Measurements from ENCODE around the gene UST. TPM values are rescaled to one million over a fixed set of nuclear protein-coding genes. Genes with fewer than 3 reads are reported as not detected.
"Not testable (repeated sequence)": the region's sequence is repeated elsewhere in the genome, so short reads cannot be mapped to it uniquely, and the experiment has no call there.

Gene UST
- total and polyA plus RNA-seq, 7 donors = 0.79 to 2.6 (median 2.0) TPM

DNA sequence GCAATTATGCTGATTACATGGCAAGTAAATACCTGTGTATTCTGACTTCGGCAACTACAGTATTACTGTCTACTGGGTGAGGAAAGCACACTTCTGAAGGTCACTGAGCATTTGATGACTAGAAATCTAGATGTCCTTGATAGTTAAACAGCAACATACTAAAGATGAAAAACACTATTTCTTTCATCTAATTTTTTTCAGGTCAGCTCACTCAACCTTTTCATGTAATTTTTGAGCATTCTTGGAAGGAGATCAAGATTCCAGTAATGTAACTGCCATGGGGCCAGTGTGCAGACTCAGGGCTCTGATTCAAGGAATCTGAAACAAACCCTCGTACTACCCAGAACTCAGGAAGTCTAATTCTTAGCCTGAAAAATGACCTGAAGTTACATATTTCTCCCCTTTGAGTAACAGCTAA lies 348.1 kb downstream of the UST start:
- H3K27ac ChIP-seq = no peak overlapping the region
- ATAC-seq (no peak), DNase-seq (no peak)
- WGBS, 3 donors = 51 to 55% (median 55%) methylated on average over 2 of the region's 2 CpGs
- no peaks in the 10 kb centered on the region for H3K4me1 ChIP-seq
- TF ChIP-seq, protein P1, sequence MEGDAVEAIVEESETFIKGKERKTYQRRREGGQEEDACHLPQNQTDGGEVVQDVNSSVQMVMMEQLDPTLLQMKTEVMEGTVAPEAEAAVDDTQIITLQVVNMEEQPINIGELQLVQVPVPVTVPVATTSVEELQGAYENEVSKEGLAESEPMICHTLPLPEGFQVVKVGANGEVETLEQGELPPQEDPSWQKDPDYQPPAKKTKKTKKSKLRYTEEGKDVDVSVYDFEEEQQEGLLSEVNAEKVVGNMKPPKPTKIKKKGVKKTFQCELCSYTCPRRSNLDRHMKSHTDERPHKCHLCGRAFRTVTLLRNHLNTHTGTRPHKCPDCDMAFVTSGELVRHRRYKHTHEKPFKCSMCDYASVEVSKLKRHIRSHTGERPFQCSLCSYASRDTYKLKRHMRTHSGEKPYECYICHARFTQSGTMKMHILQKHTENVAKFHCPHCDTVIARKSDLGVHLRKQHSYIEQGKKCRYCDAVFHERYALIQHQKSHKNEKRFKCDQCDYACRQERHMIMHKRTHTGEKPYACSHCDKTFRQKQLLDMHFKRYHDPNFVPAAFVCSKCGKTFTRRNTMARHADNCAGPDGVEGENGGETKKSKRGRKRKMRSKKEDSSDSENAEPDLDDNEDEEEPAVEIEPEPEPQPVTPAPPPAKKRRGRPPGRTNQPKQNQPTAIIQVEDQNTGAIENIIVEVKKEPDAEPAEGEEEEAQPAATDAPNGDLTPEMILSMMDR (IDR thresholded peaks at IDR 0.05) = no peak
- peaks cover 0 to 2% (median 0%) of the 10 kb centered on the region in 3 donors for H3K27me3 ChIP-seq (ENCODE audit: insufficient read depth in 3 of 3, low read length in 2 of 3)
- peaks cover 20% of the 10 kb centered on the region for H3K9me3 ChIP-seq
- intact Hi-C loops (cut with DNase I) = no loop called here
- H3K4me3 ChIP-seq = no peak overlapping the region
- H3K36me3 ChIP-seq (ENCODE audit: insufficient read depth in 1 of 2, low read depth in 1 of 2) = no peaks in the 10 kb centered on the region

DNA sequence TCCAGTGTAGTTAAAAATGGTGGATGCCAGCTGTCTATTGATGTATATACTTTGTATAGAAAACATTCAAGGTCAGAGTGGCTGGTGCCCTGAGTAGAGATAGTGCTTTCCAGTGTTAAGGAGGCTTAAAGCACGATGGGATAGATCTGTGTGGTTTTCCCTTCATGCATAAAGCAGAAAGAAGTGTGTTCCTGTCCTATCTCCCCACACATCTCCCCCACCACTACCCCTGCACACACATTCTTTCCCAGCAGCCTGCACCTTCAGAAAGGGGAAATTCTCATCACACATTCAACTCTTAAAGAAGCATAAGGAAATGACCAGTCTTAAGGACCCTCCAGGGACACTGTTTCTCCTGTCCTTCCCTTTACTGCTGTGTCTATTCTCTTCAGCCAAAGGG lies 349.0 kb downstream of the UST start:
- 60 to 68% (median 64%) methylated on average over 1 of the region's 1 CpG for whole genome bisulfite sequencing, 3 donors
- TF ChIP-seq, protein P1 (IDR thresholded peaks at IDR 0.05) = no peak
- Histone ChIP-seq H3K9me3 (peaks cover 20% of the 10 kb centered on the region), H3K4me3 (no peak overlapping the region), H3K27me3 (ENCODE audit: insufficient read depth in 3 of 3, low read length in 2 of 3) (peaks cover 0 to 2% (median 0%) of the 10 kb centered on the region in 3 donors), H3K4me1 (no peaks in the 10 kb centered on the region), H3K36me3 (ENCODE audit: insufficient read depth in 1 of 2, low read depth in 1 of 2) (no peaks in the 10 kb centered on the region), H3K27ac (no peak overlapping the region)
- no peak for ATAC-seq
- intact Hi-C loops (cut with DNase I) = no loop called here
- no peak for DNase-seq

DNA sequence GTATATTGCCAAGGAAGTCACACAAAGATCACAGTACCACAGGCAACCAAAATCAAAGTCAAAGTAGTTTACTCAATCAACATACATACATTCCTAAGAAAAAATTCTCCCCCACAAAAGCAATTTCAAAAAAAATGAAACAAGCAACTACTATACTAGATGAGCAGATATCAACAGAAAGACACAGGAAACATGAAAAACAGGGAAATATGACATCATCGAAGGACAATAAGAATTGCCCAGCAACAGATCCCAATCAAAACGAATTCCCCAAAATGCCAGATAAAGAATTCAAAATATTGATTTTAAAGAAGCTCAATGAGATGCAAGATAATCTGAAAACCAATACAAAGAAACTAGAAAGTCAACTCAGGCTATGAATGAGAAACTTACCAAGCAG lies 351.0 kb downstream of the UST start:
- DNase-seq (no peak), ATAC-seq (no peak)
- Histone ChIP-seq H3K4me3 (no peak overlapping the region), H3K36me3 (ENCODE audit: insufficient read depth in 1 of 2, low read depth in 1 of 2) (no peaks in the 10 kb centered on the region), H3K27me3 (ENCODE audit: insufficient read depth in 3 of 3, low read length in 2 of 3) (peaks cover 0 to 2% (median 0%) of the 10 kb centered on the region in 3 donors), H3K4me1 (no peaks in the 10 kb centered on the region), H3K9me3 (peaks cover 20% of the 10 kb centered on the region), H3K27ac (no peak overlapping the region)
- intact Hi-C loops (cut with DNase I) = no loop called here
- TF ChIP-seq, protein P1 (IDR thresholded peaks at IDR 0.05) = no peak
- 91 to 95% (median 95%) methylated on average over 2 of the region's 2 CpGs for WGBS, 3 donors

DNA sequence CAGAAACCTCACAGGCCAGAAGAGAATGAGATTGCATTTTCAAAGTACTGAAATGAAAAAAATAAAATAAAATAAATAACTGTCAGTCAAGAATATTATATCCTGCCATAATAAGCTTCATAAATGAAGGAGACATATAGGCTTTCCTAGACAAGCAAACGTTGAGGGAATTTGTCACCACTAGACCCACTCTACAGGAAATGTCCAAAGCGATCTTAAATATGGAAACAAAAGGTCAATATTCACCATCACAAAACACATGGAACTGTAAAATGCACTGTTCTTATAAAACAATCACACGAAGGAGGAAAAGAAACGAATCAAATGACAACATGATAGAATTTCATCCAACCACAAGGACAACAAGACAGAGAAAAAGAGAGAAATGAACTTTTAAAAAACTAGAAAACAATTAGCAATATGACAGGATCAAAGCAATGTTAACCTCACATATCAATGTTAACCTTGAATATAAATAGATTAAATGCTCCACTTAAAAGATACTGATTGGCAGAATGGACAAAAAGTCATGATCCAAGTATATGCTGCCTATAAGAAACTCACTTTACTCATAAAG lies 352.0 kb downstream of the UST start:
- WGBS, 3 donors = 85 to 92% (median 91%) methylated on average over 4 of the region's 4 CpGs
- H3K4me1 ChIP-seq = no peaks in the 10 kb centered on the region
- H3K4me3 ChIP-seq = no peak overlapping the region
- peaks cover 0 to 2% (median 0%) of the 10 kb centered on the region in 3 donors for H3K27me3 ChIP-seq (ENCODE audit: insufficient read depth in 3 of 3, low read length in 2 of 3)
- intact Hi-C loops (cut with DNase I) = no loop called here
- H3K36me3 ChIP-seq (ENCODE audit: insufficient read depth in 1 of 2, low read depth in 1 of 2) = no peaks in the 10 kb centered on the region
- TF ChIP-seq, protein P1 (IDR thresholded peaks at IDR 0.05) = no peak
- DNase-seq (no peak), ATAC-seq (no peak)
- H3K27ac ChIP-seq = no peak overlapping the region
- peaks cover 20% of the 10 kb centered on the region for H3K9me3 ChIP-seq

DNA sequence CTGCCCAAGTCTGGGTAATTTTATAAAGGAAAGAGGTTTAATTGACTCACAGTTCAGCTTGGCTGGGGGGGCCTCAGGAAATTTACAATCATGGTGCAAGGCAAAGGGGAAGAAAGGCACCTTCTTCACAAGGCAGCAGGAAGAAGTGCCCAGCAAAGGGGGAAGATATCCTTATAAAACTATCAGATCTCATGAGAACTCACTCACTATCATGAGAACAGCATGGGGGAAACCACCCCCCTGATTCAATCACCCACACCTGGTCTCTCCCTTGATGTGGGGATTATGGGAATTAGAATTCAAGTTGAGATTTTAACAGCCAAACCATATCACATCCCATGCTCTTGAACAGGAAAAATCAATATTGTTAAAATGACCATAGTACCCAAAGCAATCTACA lies 355.5 kb downstream of the UST start:
- ATAC-seq (no peak), DNase-seq (no peak)
- H3K4me3 ChIP-seq = no peak overlapping the region
- intact Hi-C loops (cut with DNase I) = no loop called here
- peaks cover 0 to 3% (median 0%) of the 10 kb centered on the region in 3 donors for H3K27me3 ChIP-seq (ENCODE audit: insufficient read depth in 3 of 3, low read length in 2 of 3)
- TF ChIP-seq, protein P1 (IDR thresholded peaks at IDR 0.05) = no peak
- peaks cover 20% of the 10 kb centered on the region for H3K9me3 ChIP-seq
- no peaks in the 10 kb centered on the region for H3K4me1 ChIP-seq
- H3K27ac ChIP-seq = no peak overlapping the region
- H3K36me3 ChIP-seq (ENCODE audit: insufficient read depth in 1 of 2, low read depth in 1 of 2) = no peaks in the 10 kb centered on the region

DNA sequence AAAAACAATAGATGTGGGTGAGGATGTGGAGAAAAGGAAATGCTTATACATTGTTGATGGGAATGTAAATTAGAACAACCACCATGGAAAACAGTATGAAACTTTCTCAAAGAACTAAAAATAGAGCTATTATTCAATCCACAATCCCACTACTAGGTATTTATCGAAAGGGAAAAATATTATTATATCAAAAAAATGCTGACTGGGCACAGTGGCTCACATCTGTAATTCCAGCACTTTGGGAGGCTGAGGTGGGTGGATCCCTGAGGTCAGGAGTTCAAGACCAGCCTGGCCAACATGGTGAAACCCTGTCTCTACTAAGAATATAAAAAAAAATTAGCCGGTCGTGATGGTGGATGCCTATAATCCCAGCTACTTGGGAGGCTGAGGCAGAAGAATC lies 357.1 kb downstream of the UST start:
- WGBS, 3 donors = 91 to 96% (median 92%) methylated on average over 3 of the region's 3 CpGs

More for the DNA sequence above, 357.1 kb downstream of the UST start:
- H3K36me3 ChIP-seq (ENCODE audit: insufficient read depth in 1 of 2, low read depth in 1 of 2); H3K4me3 ChIP-seq; H3K4me1 ChIP-seq; H3K27me3 ChIP-seq (ENCODE audit: insufficient read depth in 3 of 3, low read length in 2 of 3); DNase-seq; ATAC-seq; H3K9me3 ChIP-seq; H3K27ac ChIP-seq; intact Hi-C loops (cut with DNase I): not testable (repeated sequence)

Measured in psoas muscle (tissue), 8 donors.